ENCODE measurements around the gene FAM50B.

- TF ChIP-seq CTCF (IDR thresholded peaks at IDR 0.05) (no peak), POLR2AphosphoS5 (IDR thresholded peaks at IDR 0.05) (no peak), POLR2A (IDR thresholded peaks at IDR 0.05) (no peak), EP300 (IDR thresholded peaks at IDR 0.05) (peak in 2 of 4 donors; percentile 55 to 86)
These were observed 26.9 kb downstream of the FAM50B start for GRCh38 chr6:3876101-3876500.
